GM12878 (cell line): ENCODE measurements around the gene KIAA2012. TPM values are rescaled to one million over a fixed set of nuclear protein-coding genes. Genes with fewer than 3 reads are reported as not detected.

Source experiments
- ATAC-seq: fragments of 200-7000 bp; cut with Tn5 transposase; 3 replicates; pipeline ENCODE4 v1.9.1; 2020; ENCODE audit warnings: mild to moderate bottlenecking, moderate library complexity
- BruUV-seq: library from RNA; stranded (reverse); fragments of 400-500 nt; replicated peaks from 2 replicates; lab custom pipeline; 2021; lab: Mats Ljungman, UMichigan
- CTCF ChIA-PET: fragments of 300-600 bp; sonication (Branson Sonifier 250); formaldehyde crosslinking; extraction: SDS; loops from one replicate; lab custom pipeline; 2021; ENCODE audit warnings: inconsistent platforms; lab: Yijun Ruan, JAX
- POLR2A ChIA-PET: fragments of 350-600 bp; formaldehyde crosslinking; extraction: SDS; loops from one replicate; lab custom pipeline; 2021; ENCODE audit warnings: inconsistent platforms; lab: Charles Lee
- RAD21 ChIA-PET: fragments of 300-600 bp; sonication (Branson Sonifier 250); formaldehyde crosslinking; loops from one replicate; lab custom pipeline; 2023; ENCODE audit warnings: antibody characterized with exemption; ENCODE audit not compliant: unreplicated experiment; lab: Charles Lee
- SMC1A ChIA-PET: fragments of 300-600 bp; sonication (Branson Sonifier 250); formaldehyde crosslinking; loops from one replicate; lab custom pipeline; 2023; ENCODE audit not compliant: unreplicated experiment, uncharacterized antibody; lab: Charles Lee
- DNase-seq: peaks from one replicate; pipeline ENCODE4 v3.0.0-alpha.2; 2011; ENCODE audit warnings: low read depth, low spot score
- FAIRE-seq: peaks from 3 replicates; lab custom pipeline; 2011; peaks lifted over from hg19 to GRCh38; lab: Jason Lieb, UNC
- H2AFZ ChIP-seq: 2 replicates; pipeline ENCODE4 v1.6.0; 2011; ENCODE audit warnings: low read depth, low read length, control low read depth; ENCODE audit not compliant: control insufficient read depth
- H3K27ac ChIP-seq: 2 replicates; pipeline ENCODE4 v1.5.1; 2011; ENCODE audit warnings: control low read depth; ENCODE audit not compliant: control insufficient read depth, insufficient read depth
- H3K27me3 ChIP-seq, 2 experiments: replicated peaks in 1 of 2; 2 replicates each; pipeline versions ENCODE4 v1.6.0 to v1.6.1; 2011; ENCODE audit warnings: low read length in 1 of 2; ENCODE audit not compliant: control insufficient read depth in 2 of 2, insufficient read depth in 2 of 2
- H3K36me3 ChIP-seq, 2 experiments: 2 replicates each; pipeline ENCODE4 v1.5.1; 2011; ENCODE audit warnings: low read length in 1 of 2; ENCODE audit not compliant: control insufficient read depth in 2 of 2, insufficient read depth in 2 of 2
- H3K4me1 ChIP-seq: 2 replicates; pipeline ENCODE4 v1.6.1; 2011; ENCODE audit warnings: mild to moderate bottlenecking, low read length, moderate library complexity, mixed read lengths; ENCODE audit not compliant: control insufficient read depth, insufficient read depth
- H3K4me2 ChIP-seq: 2 replicates; pipeline ENCODE4 v1.6.0; 2011; ENCODE audit warnings: control low read depth; ENCODE audit not compliant: control insufficient read depth, insufficient read depth
- H3K4me3 ChIP-seq: fragments of 200-600 bp; sonication (generic); 2 replicates; pipeline ENCODE4 v1.5.1; 2016
- H3K79me2 ChIP-seq: 2 replicates; pipeline ENCODE4 v1.6.0; 2011; ENCODE audit warnings: low read length; ENCODE audit not compliant: control insufficient read depth, insufficient read depth
- H3K9ac ChIP-seq: 2 replicates; pipeline ENCODE4 v1.8.0; 2011; ENCODE audit warnings: low read length, control low read depth, mixed read lengths; ENCODE audit not compliant: control insufficient read depth, insufficient read depth
- H3K9me3 ChIP-seq: replicated peaks from 3 replicates; pipeline ENCODE4 v1.5.1; 2011; ENCODE audit warnings: mild to moderate bottlenecking, low read length; ENCODE audit not compliant: control insufficient read depth, insufficient read depth
- H4K20me1 ChIP-seq: 2 replicates; pipeline ENCODE4 v1.6.0; 2011; ENCODE audit not compliant: control insufficient read depth, insufficient read depth
- CBFB ChIP-seq: IDR thresholded peaks from 2 replicates; pipeline ENCODE4 v1.6.1; 2016; ENCODE audit warnings: antibody characterized with exemption, low read depth
- NBN ChIP-seq: fragments of 450-650 bp; IDR thresholded peaks from 2 replicates; pipeline ENCODE4 v1.6.1; 2016
- NKRF ChIP-seq: fragments of 450-650 bp; conservative IDR thresholded peaks from 2 replicates; pipeline ENCODE4 v1.6.1; 2017; ENCODE audit warnings: mild to moderate bottlenecking, moderate library complexity
- YBX1 ChIP-seq: fragments of 450-650 bp; IDR thresholded peaks from 2 replicates; pipeline ENCODE4 v1.6.1; 2016; ENCODE audit warnings: antibody characterized with exemption
- ZBTB33 ChIP-seq: fragments of 450-650 bp; IDR thresholded peaks from 2 replicates; pipeline ENCODE4 v1.6.1; 2017; ENCODE audit warnings: mild to moderate bottlenecking
- ZNF274 ChIP-seq: IDR thresholded peaks from one replicate; pipeline ENCODE4 v1.8.0; 2011; ENCODE audit not compliant: insufficient read length, insufficient read depth
- in situ Hi-C: fragments of 300-500 bp; cut with MboI; formaldehyde crosslinking; loops from 9 replicates; pipeline ENCODE4 v1.14.3; 2018; ENCODE audit warnings: mixed read lengths
- intact Hi-C: fragments of 100-400 bp; cut with micrococcal nuclease; formaldehyde crosslinking; loops from one replicate; pipeline ENCODE4 v1.14.2; 2022; ENCODE audit not compliant: unreplicated experiment
- polyA plus RNA-seq, 11 experiments: library from polyadenylated mRNA; depleted of rRNA in 4 of 11; unstranded in 6 of 11; stranded (reverse) in 5 of 11; fragments of >200 nt; fragmentation: Nextera tagmentation in 4 of 11; fragmentation: Illumina TruSeq in 1 of 11; extraction: Ambion mirVana in 4 of 11; extraction: Trizol in 1 of 11; gene quantifications; 1 replicate in 1 of 11; 2 replicates in 10 of 11; pipeline versions ENCODE4 v1.2.1 to v1.2.3, GENCODE V29; 2011 to 2016; ENCODE audit warnings: inconsistent platforms in 2 of 11, missing spikeins in 2 of 11, low read depth in 1 of 11
- total RNA-seq, 4 experiments: library from RNA; depleted of rRNA in 3 of 4; stranded (reverse); fragments of >200 nt in 3 of 4; fragmentation: Illumina TruSeq in 1 of 4; extraction: Trizol in 1 of 4; gene quantifications; 2 replicates each; pipeline versions ENCODE4 v1.2.1 to v1.2.3, GENCODE V29; 2013 to 2021
- TF ChIP-seq, protein P1 (sequence below): IDR thresholded peaks from 2 replicates; pipeline ENCODE4 v1.6.1; 2012; ENCODE audit warnings: mild to moderate bottlenecking, low read depth, low read length
- TF ChIP-seq, protein P2 (sequence below): IDR thresholded peaks from 2 replicates; pipeline ENCODE4 v1.6.1; 2012; ENCODE audit warnings: improper control_type of control experiment, low read depth, low read length; ENCODE audit not compliant: insufficient replicate concordance

Gene KIAA2012
- total and polyA plus RNA-seq, 10 of the 15 experiments (the other 5 are each of a cell fraction or from before 2014, with no cell fraction given): 0.03 TPM; not detected in 9

DNA sequence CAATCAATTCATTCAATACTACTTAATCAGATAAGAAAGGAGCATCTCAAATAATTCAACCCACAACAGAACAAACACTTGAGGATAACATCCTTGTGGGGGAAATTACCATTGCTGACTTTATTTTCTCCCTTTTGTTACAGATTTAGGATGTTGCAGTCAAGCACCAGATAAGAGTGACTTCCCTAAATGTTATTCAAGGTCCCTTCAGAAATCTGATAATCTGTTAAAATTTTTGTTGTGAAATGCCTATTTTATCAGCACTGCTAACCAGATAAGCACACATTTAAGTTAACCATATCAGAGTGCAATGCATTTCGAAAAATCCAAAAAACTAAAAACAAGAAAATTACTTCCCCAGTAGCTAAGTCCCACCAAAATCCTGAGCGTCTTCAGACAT, 131.8 kb downstream of the KIAA2012 start (continued):
- TF ChIP-seq NKRF: no peak

DNA sequence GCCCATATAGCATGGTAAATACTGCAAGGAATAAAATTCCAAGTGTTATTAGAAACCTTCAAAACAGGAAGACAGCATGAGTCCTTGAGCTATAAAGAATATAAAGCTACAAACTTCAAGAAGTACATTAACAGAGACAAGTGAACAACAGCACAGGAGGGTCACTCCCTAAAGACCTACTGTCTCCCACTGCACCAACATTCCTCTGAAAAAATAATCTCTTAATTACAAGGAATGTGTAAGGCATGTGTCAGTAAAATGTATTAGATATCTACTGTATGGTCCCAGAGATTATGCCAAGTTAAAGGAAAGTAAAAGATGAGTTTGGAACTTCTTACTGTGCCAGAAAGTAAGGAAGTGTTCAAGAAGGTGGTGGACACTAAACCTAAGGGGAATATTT, 135.5 kb downstream of the KIAA2012 start:
- Histone ChIP-seq H3K27me3 (no peaks in the 10 kb centered on the region), H3K9me3 (no peaks in the 10 kb centered on the region), H4K20me1 (no peaks in the 10 kb centered on the region), H3K4me1 (no peaks in the 10 kb centered on the region), H3K9ac (no peak overlapping the region), H3K79me2 (no peaks in the 10 kb centered on the region)
- ChIA-PET RAD21 (no interaction called here), POLR2A (interaction anchor here (0.7 kb wide), 1 partner anchor 1210 kb away, joined by 4 read pairs; no protein-coding TSS in a partner anchor), SMC1A (interaction anchor here (0.9 to 1.2 kb wide), 2 partner anchors 35 to 91 kb away, joined by 3 read pairs; no protein-coding TSS in a partner anchor), CTCF (no interaction called here)
- in situ Hi-C loops: no loop called here
- BruUV-seq: no TSS peak
- ATAC-seq: no peak
- DNase-seq: no peak
- TF ChIP-seq CBFB (no peak), NBN (no peak), ZBTB33 (no peak), YBX1 (no peak), ZNF274 (no peak)
- TF ChIP-seq, protein P1, sequence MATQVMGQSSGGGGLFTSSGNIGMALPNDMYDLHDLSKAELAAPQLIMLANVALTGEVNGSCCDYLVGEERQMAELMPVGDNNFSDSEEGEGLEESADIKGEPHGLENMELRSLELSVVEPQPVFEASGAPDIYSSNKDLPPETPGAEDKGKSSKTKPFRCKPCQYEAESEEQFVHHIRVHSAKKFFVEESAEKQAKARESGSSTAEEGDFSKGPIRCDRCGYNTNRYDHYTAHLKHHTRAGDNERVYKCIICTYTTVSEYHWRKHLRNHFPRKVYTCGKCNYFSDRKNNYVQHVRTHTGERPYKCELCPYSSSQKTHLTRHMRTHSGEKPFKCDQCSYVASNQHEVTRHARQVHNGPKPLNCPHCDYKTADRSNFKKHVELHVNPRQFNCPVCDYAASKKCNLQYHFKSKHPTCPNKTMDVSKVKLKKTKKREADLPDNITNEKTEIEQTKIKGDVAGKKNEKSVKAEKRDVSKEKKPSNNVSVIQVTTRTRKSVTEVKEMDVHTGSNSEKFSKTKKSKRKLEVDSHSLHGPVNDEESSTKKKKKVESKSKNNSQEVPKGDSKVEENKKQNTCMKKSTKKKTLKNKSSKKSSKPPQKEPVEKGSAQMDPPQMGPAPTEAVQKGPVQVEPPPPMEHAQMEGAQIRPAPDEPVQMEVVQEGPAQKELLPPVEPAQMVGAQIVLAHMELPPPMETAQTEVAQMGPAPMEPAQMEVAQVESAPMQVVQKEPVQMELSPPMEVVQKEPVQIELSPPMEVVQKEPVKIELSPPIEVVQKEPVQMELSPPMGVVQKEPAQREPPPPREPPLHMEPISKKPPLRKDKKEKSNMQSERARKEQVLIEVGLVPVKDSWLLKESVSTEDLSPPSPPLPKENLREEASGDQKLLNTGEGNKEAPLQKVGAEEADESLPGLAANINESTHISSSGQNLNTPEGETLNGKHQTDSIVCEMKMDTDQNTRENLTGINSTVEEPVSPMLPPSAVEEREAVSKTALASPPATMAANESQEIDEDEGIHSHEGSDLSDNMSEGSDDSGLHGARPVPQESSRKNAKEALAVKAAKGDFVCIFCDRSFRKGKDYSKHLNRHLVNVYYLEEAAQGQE: no peak
- TF ChIP-seq, protein P2, sequence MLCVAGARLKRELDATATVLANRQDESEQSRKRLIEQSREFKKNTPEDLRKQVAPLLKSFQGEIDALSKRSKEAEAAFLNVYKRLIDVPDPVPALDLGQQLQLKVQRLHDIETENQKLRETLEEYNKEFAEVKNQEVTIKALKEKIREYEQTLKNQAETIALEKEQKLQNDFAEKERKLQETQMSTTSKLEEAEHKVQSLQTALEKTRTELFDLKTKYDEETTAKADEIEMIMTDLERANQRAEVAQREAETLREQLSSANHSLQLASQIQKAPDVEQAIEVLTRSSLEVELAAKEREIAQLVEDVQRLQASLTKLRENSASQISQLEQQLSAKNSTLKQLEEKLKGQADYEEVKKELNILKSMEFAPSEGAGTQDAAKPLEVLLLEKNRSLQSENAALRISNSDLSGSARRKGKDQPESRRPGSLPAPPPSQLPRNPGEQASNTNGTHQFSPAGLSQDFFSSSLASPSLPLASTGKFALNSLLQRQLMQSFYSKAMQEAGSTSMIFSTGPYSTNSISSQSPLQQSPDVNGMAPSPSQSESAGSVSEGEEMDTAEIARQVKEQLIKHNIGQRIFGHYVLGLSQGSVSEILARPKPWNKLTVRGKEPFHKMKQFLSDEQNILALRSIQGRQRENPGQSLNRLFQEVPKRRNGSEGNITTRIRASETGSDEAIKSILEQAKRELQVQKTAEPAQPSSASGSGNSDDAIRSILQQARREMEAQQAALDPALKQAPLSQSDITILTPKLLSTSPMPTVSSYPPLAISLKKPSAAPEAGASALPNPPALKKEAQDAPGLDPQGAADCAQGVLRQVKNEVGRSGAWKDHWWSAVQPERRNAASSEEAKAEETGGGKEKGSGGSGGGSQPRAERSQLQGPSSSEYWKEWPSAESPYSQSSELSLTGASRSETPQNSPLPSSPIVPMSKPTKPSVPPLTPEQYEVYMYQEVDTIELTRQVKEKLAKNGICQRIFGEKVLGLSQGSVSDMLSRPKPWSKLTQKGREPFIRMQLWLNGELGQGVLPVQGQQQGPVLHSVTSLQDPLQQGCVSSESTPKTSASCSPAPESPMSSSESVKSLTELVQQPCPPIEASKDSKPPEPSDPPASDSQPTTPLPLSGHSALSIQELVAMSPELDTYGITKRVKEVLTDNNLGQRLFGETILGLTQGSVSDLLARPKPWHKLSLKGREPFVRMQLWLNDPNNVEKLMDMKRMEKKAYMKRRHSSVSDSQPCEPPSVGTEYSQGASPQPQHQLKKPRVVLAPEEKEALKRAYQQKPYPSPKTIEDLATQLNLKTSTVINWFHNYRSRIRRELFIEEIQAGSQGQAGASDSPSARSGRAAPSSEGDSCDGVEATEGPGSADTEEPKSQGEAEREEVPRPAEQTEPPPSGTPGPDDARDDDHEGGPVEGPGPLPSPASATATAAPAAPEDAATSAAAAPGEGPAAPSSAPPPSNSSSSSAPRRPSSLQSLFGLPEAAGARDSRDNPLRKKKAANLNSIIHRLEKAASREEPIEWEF: no peak
- TF ChIP-seq, all 136 proteins: peak for 0
- Histone ChIP-seq H3K4me3 (no peak overlapping the region), H2AFZ (no peak overlapping the region), H3K27ac (no peak overlapping the region), H3K36me3 (peaks cover 0 to 11% of the 10 kb centered on the region in 2 experiments; a peak in 3 of 4 replicates), H3K4me2 (no peak overlapping the region)
- FAIRE-seq: no peak
- intact Hi-C loops: no loop called here
